ENCODE data around the gene PRSS22.

Gene PRSS22

DNA sequence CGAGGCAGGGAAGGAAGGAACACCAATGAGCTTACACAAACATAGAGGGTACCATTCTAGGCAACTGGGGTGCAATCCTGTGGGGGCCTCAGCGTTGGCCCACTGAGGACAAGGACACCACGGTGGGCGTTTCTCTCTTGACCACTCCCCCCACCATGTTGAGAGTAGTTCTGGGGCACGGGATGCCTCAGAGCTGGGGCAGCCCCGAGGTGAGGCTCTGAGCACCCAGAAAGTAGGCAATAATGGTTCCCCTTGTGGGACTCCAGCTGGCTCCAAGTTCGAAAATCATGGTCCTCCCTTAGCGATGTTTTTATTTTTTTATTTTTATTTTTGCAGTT lies 35.8 kb downstream of the PRSS22 start:
- Histone ChIP-seq H3K27ac (ENCODE audit: low read length) (no peak overlapping the region), H3K4me3 (ENCODE audit: low read length) (no peak overlapping the region), H3K27me3 (ENCODE audit: insufficient read depth, low read length) (no peaks in the 10 kb centered on the region), H3K9ac (ENCODE audit: low read depth, low read length) (no peak overlapping the region), H3K36me3 (ENCODE audit: insufficient read depth, low read depth, low read length) (no peaks in the 10 kb centered on the region), H3K4me1 (ENCODE audit: insufficient read depth, low read length) (no peaks in the 10 kb centered on the region), H3K9me3 (ENCODE audit: insufficient read depth, low read depth, low read length) (no peaks in the 10 kb centered on the region)

DNA sequence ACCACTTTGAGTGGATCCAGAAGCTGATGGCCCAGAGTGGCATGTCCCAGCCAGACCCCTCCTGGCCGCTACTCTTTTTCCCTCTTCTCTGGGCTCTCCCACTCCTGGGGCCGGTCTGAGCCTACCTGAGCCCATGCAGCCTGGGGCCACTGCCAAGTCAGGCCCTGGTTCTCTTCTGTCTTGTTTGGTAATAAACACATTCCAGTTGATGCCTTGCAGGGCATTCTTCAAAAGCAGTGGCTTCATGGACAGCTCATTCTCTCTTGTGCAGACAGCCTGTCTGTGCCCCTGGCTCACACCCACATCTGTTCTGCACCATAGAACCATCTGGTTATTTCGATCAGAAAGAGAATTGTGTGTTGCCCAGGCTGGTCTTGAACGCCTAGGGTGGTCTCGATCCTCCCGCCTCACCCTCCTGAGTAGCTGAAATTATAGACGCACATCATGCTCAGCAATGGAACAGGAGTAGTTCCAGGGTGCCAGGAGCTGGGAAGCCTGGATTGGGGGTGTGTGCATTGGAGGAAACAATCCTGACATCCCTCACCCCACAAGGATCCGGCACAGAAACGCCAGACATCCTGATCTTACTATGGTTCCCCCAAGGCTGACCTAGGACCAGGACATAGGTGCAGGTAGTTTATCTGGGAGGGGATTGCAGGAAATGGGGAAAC lies 36.3 kb downstream of the PRSS22 start:
- no peak overlapping the region for H3K27ac ChIP-seq (ENCODE audit: low read length)
- H3K27me3 ChIP-seq (ENCODE audit: insufficient read depth, low read length), result no peaks in the 10 kb centered on the region
- no peak overlapping the region for H3K4me3 ChIP-seq (ENCODE audit: low read length)
- no peak overlapping the region for H3K9ac ChIP-seq (ENCODE audit: low read depth, low read length)
- no peaks in the 10 kb centered on the region for H3K4me1 ChIP-seq (ENCODE audit: insufficient read depth, low read length)
- no peaks in the 10 kb centered on the region for H3K36me3 ChIP-seq (ENCODE audit: insufficient read depth, low read depth, low read length)
- H3K9me3 ChIP-seq (ENCODE audit: insufficient read depth, low read depth, low read length), result no peaks in the 10 kb centered on the region

DNA sequence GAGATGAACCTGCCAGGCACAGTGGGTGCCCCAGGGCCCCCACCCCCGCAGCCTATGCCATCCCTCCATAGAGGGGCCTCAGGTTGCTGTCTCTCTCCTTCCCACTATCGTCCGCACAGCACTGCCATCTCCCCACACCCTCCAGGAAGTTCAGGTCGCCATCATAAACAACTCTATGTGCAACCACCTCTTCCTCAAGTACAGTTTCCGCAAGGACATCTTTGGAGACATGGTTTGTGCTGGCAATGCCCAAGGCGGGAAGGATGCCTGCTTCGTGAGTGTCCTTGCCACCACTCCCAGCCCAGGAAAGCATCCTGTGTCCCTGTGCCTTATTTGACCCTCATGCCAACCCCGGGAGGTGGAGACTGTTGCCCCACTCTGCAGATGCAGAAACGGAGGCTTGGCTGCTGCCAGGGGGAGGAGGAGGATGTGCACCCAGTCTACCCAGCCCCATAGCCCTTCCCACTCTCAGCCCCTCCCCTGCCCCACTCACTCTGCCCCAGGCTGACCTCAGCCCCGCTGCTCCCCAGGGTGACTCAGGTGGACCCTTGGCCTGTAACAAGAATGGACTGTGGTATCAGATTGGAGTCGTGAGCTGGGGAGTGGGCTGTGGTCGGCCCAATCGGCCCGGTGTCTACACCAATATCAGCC lies 37.0 kb downstream of the PRSS22 start:
- H3K9ac ChIP-seq (ENCODE audit: low read depth, low read length), result no peak overlapping the region
- no peak overlapping the region for H3K27ac ChIP-seq (ENCODE audit: low read length)
- no peaks in the 10 kb centered on the region for H3K27me3 ChIP-seq (ENCODE audit: insufficient read depth, low read length)
- no peak overlapping the region for H3K4me3 ChIP-seq (ENCODE audit: low read length)
- no peaks in the 10 kb centered on the region for H3K36me3 ChIP-seq (ENCODE audit: insufficient read depth, low read depth, low read length)
- no peaks in the 10 kb centered on the region for H3K4me1 ChIP-seq (ENCODE audit: insufficient read depth, low read length)
- no peaks in the 10 kb centered on the region for H3K9me3 ChIP-seq (ENCODE audit: insufficient read depth, low read depth, low read length)

DNA sequence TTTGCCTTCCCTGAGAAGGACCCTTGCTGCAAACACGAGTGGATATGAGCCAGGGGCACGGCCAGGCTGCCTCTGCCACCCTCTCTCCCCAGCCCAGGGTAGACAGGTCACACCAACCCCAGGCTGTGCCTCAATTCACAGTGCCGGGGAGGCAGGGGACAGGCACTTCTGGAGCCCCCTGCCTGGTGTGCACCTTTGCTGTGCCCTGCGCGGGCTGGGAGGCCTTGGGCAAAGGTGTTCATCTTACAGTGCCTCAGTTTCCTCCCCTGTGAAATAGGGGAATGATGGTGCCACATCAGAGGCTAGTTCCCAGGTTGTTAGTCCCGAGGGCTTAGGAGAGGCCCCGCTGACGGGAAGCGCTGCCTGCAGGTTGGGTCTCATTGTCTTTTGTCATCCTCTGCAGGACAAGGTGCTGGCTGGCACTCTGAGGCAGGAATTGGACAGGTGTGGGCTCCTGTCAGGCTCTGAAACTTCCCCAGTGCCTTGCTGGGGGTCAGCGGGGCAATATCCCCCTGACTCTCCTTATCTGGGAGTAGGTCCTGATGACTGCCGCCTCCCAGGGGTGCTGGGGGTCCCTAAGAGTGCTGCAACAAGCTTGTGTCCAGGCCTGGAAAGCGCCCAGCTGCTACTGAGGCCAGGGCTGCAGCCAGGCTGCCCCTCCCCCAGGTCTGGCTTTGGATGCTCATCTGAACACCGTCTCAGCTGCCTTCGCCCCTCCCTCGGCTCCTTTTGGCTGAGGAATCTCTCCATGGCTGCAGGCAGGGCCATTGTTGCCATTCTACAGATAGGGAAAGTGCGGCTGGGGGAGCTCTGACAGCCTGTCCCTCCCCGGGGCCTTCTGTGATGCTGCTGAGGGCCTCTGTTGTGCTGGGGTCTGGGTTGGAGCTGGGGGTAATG lies 37.8 kb downstream of the PRSS22 start:
- Histone ChIP-seq H3K27me3 (ENCODE audit: insufficient read depth, low read length) (no peaks in the 10 kb centered on the region), H3K9ac (ENCODE audit: low read depth, low read length) (no peak overlapping the region), H3K36me3 (ENCODE audit: insufficient read depth, low read depth, low read length) (no peaks in the 10 kb centered on the region), H3K4me3 (ENCODE audit: low read length) (no peak overlapping the region), H3K4me1 (ENCODE audit: insufficient read depth, low read length) (no peaks in the 10 kb centered on the region), H3K9me3 (ENCODE audit: insufficient read depth, low read depth, low read length) (no peaks in the 10 kb centered on the region), H3K27ac (ENCODE audit: low read length) (no peak overlapping the region)

DNA sequence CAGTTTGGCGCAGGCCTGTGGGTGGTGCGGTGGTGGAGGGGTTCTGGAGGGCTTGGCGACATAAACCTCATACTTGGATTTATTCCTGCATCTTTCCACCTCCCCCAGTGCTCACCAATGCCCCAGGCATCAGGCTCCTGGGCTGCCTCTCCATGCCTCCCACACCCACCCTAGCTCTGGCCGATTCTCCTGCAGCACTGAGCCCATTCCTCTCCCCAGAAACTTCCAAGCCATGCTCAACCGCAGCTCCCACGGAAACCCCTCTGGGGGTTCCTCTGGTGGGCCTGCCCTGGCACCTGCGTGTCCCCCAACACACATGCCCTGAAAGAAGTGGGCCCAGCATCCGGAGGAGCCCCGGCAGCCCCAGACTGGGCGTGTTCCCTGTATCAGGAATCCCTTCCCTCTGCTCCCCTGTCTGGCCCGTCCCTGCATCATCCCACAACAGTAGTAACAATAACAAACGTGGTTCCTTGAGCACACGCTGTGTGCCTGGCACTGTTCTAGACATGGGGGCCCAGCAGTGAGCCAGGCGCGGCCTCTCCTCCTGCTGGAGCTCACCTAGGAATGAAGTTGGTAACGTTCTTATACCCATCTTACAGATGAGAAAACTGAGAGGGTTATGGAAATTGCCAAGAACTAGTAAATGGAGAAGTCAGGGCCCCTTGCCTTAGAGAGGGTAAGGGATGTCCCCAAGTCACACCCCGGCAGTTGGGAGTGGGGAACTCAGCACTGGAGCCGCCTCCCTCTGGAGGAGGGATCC lies 38.6 kb downstream of the PRSS22 start:
- H3K4me1 ChIP-seq (ENCODE audit: insufficient read depth, low read length), result no peaks in the 10 kb centered on the region
- H3K27ac ChIP-seq (ENCODE audit: low read length), result no peak overlapping the region
- no peak overlapping the region for H3K4me3 ChIP-seq (ENCODE audit: low read length)
- no peaks in the 10 kb centered on the region for H3K9me3 ChIP-seq (ENCODE audit: insufficient read depth, low read depth, low read length)
- no peak overlapping the region for H3K9ac ChIP-seq (ENCODE audit: low read depth, low read length)
- no peaks in the 10 kb centered on the region for H3K36me3 ChIP-seq (ENCODE audit: insufficient read depth, low read depth, low read length)
- H3K27me3 ChIP-seq (ENCODE audit: insufficient read depth, low read length), result no peaks in the 10 kb centered on the region

DNA sequence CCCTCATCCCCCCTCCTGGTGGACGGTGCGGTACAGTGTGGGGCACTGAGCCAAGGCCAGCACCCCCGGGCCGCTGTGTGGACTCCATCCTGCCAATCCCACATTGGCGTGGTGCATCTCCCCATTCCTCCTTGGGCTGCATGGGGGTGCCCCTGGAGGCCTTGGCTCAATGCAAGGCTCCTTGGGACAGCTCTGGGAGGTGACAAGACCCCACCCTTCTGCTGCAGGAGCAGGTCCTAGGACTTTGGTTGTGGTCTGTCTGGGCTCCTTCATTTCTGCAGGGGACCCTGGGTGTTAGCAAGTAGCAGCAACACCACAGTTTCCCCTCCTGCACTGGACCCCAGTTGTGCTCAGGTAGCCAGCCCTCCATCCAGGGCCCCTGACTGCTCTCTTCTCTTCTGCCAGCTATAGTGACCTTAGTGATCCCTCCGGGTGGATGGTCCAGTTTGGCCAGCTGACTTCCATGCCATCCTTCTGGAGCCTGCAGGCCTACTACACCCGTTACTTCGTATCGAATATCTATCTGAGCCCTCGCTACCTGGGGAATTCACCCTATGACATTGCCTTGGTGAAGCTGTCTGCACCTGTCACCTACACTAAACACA lies 39.6 kb downstream of the PRSS22 start:
- Histone ChIP-seq H3K4me1 (ENCODE audit: insufficient read depth, low read length) (no peaks in the 10 kb centered on the region), H3K27me3 (ENCODE audit: insufficient read depth, low read length) (no peaks in the 10 kb centered on the region), H3K36me3 (ENCODE audit: insufficient read depth, low read depth, low read length) (no peaks in the 10 kb centered on the region), H3K9me3 (ENCODE audit: insufficient read depth, low read depth, low read length) (no peaks in the 10 kb centered on the region), H3K27ac (ENCODE audit: low read length) (no peak overlapping the region), H3K4me3 (ENCODE audit: low read length) (no peak overlapping the region), H3K9ac (ENCODE audit: low read depth, low read length) (no peak overlapping the region)

DNA sequence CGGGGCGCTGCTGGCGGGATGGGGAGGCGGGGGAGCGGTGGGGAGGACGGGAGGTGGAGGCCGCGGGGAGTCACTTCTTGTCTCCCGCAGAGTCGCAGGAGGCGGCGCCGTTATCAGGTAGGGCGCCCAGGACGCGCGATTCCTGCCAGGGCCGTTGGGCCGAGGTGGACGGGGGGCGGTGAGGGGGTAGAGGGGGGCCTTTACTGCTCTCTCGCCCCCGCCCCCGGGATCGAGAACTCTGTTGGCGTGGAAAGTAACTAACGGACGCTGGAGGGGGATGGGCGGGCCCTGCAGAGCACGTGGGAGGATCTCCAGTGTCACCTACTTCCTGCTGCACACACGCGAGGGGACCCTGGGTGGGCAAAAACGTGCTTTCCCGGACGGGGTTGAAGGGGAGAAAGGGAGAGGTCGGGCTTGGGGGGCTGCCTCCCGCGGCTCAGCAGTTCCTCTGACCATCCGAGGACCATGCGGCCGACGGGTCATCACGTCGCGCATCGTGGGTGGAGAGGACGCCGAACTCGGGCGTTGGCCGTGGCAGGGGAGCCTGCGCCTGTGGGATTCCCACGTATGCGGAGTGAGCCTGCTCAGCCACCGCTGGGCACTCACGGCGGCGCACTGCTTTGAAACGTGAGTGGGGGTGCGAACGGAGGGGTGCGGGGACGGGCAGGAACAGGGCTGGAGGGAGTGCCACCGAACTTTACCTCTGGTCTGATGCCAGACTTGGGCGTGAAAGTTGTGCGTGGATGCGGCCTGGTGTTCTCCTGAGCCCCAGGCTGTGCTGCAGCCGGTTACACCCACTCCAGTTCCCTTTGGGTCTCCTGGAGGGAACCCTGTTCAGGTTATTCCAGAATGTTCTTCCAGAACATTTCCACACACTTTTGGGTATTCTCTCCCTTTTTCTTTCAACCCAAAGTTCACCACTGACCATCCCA lies 40.4 kb downstream of the PRSS22 start:
- H3K9ac ChIP-seq (ENCODE audit: low read depth, low read length), result no peak overlapping the region
- H3K9me3 ChIP-seq (ENCODE audit: insufficient read depth, low read depth, low read length), result no peaks in the 10 kb centered on the region
- no peaks in the 10 kb centered on the region for H3K36me3 ChIP-seq (ENCODE audit: insufficient read depth, low read depth, low read length)
- H3K4me3 ChIP-seq (ENCODE audit: low read length), result no peak overlapping the region
- no peaks in the 10 kb centered on the region for H3K4me1 ChIP-seq (ENCODE audit: insufficient read depth, low read length)
- no peak overlapping the region for H3K27ac ChIP-seq (ENCODE audit: low read length)
- H3K27me3 ChIP-seq (ENCODE audit: insufficient read depth, low read length), result no peaks in the 10 kb centered on the region

DNA sequence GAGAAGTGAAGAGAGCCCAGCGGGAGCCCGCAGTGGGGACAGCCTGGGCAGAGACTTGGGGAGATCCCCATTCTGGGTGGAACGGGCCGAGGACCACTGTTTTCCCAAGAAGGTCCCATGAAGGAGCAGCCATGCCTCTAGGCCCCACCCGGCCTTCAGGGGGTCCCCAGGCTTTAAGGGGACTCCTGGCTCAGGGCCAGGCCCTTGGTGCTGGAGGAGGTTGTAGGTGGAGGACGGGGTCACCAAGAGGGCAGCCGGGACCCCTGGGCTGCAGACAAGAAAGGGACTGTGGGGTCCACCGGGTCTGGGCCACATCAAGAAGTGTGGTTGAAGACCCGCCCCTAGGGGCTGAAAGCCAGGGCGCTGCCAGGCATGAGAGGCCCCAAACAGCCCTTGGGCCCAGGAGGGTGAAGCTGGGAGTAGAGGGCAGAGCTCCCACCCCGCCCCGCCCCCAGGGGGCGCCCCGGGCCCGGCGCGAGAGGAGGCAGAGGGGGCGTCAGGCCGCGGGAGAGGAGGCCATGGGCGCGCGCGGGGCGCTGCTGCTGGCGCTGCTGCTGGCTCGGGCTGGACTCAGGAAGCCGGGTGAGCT lies 41.1 kb downstream of the PRSS22 start, which contains the start of gene PRSS21:
Gene PRSS21 (plus strand): TSS at position 487 of the 589 bp plus-strand sequence. CDS start 32 bp downstream, at position 519.
- H3K9ac ChIP-seq (ENCODE audit: low read depth, low read length), result no peak within 1 kb of the TSS
- no peaks in the 10 kb centered on the region for H3K4me1 ChIP-seq (ENCODE audit: insufficient read depth, low read length)
- H3K27me3 ChIP-seq (ENCODE audit: insufficient read depth, low read length), result no peaks in the 10 kb centered on the region
- no peaks in the 10 kb centered on the region for H3K9me3 ChIP-seq (ENCODE audit: insufficient read depth, low read depth, low read length)
- no peak within 1 kb of the TSS for H3K27ac ChIP-seq (ENCODE audit: low read length)
- no peaks in the 10 kb centered on the region for H3K36me3 ChIP-seq (ENCODE audit: insufficient read depth, low read depth, low read length)
- H3K4me3 ChIP-seq (ENCODE audit: low read length), result no peak within 1 kb of the TSS

DNA sequence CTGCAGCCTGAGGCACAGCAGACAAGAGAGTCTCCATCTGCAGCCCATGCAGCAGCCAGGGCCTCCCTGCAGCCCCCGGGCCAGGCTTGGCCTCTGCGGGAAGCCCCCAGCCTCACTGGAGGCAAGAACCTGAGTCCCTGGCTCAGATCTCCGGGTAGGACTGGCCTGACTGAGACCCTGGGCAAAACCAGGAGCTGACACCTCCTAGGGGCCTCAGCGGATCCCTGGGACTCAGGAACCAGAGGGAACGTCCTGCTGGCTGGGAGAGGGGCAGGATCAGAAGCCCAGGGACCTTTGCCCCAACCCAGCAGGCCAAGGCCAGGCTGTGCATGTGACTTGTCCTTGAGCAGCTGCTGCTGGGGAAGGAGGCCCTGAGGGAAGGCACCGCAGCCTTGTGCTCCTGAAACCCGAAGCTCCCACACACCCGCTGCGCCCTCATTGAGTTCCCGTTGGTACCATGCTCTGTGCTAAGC lies 42.6 kb downstream of the PRSS22 start:
- Histone ChIP-seq H3K4me3 (ENCODE audit: low read length) (no peak overlapping the region), H3K9ac (ENCODE audit: low read depth, low read length) (no peak overlapping the region), H3K9me3 (ENCODE audit: insufficient read depth, low read depth, low read length) (no peaks in the 10 kb centered on the region), H3K27ac (ENCODE audit: low read length) (no peak overlapping the region), H3K4me1 (ENCODE audit: insufficient read depth, low read length) (no peaks in the 10 kb centered on the region), H3K36me3 (ENCODE audit: insufficient read depth, low read depth, low read length) (no peaks in the 10 kb centered on the region), H3K27me3 (ENCODE audit: insufficient read depth, low read length) (no peaks in the 10 kb centered on the region)

DNA sequence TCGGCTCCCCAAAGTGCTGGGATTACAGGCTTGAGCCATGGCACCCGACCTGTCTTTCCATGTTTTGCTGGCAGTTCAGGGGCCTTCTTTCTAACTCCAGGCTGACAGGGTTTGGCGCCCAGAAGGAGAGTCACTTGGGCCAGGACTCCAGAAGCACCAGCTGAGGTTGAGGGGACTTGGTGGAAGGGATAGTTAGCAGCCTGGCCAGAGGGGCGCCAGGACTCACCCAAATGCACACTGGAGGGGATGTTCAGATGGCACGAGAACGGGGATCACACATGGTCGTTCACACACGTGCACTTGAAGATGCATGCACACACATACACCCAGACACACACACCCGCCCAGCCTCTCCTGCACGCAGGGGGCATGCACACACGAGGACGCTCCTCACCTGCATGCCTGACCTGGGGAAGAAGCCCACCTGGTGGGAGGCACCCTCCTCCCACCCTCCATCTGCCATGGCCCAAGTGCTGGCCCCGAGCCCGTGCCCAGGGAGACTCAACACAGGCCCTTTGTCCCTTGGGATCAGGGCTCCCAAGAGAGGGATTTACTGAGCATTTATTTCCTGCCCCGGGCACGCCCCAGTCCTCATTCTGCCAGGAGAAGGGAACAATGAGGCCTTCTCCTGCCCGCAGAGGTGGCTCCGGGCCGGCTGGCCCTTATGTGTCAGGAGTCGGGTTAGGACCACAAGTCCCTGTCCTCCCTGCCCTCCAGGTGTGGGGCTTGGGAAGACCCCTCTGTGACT lies 43.2 kb downstream of the PRSS22 start:
- H3K36me3 ChIP-seq (ENCODE audit: insufficient read depth, low read depth, low read length), result no peaks in the 10 kb centered on the region
- no peak overlapping the region for H3K4me3 ChIP-seq (ENCODE audit: low read length)
- H3K4me1 ChIP-seq (ENCODE audit: insufficient read depth, low read length), result no peaks in the 10 kb centered on the region
- H3K9ac ChIP-seq (ENCODE audit: low read depth, low read length), result no peak overlapping the region
- no peaks in the 10 kb centered on the region for H3K27me3 ChIP-seq (ENCODE audit: insufficient read depth, low read length)
- H3K27ac ChIP-seq (ENCODE audit: low read length), result no peak overlapping the region
- no peaks in the 10 kb centered on the region for H3K9me3 ChIP-seq (ENCODE audit: insufficient read depth, low read depth, low read length)
